COLO829 (cell line): ENCODE results near the gene FMN1.

Source experiments
- DNase-seq: peaks from one replicate; pipeline ENCODE4 v3.0.0; 2012; ENCODE audit warnings: low spot score

The FMN1 gene

DNA sequence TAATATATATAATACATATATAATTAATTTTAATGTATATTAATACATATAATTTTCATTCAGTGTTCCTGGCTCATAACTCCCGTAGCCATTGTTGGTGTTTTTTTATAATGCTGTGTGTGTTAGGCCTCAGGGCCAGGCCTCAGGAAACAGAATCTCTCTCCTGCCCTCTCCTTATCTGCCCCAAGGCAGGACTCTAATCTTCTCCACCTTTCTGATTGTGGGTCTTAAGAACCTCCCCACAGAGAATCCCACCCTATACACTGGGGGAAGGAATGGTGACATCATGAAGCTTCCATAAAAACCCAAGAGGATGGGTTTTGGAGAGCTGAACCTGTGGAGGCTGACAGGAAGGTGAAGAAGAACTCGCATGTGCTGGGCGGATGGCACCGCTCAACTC, 4.0 kb upstream of the FMN1 start:
- DNase-seq = no peak

DNA sequence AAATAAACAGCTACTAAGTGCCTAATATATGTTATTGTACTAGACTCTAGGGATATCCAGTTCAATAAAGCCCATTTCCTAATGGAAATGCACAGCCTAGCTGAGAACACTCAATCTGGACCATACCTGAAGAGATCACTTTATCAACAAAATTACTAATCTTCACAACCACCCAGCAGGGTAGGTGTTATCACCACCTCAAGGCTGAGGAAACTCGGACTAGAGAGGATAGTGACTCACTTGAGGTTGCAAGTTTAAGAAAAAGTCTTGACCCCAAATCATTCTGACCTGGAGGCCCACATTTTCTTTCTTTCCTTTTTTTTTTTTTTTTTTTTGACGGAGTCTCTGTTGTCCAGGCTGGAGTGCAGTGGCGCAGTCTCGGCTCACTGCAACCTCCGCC, 3.1 kb upstream of the FMN1 start:
- no peak for DNase-seq

DNA sequence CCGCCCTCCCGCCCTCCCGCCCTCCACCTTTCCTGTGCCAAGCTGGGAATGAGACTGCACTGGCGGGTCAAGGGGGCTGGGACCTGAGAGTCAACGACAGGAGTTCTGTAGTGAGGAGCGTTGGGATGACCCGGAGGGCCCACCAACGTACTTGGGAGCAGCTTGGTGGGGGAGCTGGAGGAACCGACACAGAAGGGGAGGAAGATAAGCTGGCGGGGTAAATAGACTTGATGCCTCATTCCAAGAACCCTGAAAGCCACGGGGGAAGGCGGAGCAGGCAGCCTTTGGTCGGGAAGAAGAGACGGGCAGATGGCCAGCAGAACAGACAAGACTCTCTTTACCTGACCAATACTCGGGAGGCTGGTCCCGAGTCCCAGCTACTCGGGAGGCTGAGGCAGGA, 277 bp downstream of the FMN1 start:
- no peak for DNase-seq

- no peak for DNase-seq
Observed at GRCh38 chr15:33191591-33191990, 2.9 kb downstream of the FMN1 start.

- no peak for DNase-seq
Observed at GRCh38 chr15:33190539-33190938, 4.0 kb downstream of the FMN1 start.

DNA sequence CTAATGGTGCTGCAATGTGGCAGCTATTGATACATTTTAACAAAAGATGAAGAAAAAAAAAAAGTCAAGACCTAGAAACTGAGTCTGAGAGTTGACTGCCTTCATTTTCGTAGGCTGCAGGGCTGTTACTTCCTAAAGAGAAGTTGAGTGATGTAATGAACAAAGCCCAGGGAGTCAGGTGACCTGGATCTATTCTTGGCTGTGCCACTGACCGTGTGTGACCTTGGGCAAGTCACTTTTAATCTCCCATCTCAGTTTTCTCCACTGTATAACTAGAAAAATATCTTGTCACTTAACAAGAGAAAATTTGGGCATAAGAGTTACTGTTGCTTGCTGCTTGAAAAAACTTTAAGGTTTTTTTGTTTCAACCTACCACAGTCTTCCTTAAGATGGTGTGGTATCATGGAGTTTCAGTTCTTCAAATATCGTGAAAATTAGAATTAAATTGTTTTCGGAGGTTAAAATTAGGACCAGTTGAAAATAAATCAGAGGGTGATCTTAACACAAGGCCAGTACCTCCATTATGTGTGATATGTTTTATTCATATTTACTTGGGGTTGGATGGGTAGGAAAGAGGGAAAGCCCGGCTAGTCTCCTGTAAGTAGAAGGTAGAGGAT, 5.8 kb downstream of the FMN1 start:
- DNase-seq = no peak

- DNase-seq = no peak
Observed at GRCh38 chr15:33188159-33188558, 6.4 kb downstream of the FMN1 start.

DNA sequence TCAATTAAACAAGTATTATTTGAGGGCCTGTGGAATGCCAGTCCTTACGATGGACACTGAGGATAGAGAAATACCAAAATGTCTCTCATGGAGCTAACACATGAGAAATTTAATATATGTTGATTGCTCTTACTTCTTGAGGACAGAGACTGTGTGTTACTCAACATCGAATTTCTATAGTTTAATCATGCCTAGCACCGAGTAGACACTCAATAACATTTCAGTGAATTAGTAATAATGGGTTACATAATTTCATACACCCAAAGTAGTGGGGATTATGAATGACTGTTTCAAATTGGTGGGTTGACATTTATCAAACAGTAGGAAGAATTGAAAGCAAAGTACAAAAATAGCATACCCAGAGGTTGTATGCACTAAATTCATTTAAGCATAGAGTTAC, 11.2 kb downstream of the FMN1 start:
- no peak for DNase-seq

DNA sequence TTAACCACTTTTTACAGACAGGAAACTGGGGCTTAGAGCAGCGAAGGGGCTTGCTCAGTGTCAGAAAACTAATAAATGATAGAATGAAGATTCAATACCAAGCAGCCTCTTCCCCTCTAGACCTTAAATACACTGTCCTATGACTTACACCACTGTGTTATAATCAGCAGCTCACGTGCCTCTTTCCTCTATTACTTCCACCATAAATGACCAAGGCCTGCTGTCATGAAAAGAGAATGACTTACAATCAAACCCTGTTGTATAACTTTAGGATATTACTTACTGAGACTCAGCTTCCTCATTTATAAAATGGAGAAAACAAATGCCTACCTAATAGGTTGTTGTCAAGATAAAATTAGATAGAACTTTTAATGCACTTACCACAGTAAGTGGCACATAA, 11.6 kb downstream of the FMN1 start:
- DNase-seq = no peak

DNA sequence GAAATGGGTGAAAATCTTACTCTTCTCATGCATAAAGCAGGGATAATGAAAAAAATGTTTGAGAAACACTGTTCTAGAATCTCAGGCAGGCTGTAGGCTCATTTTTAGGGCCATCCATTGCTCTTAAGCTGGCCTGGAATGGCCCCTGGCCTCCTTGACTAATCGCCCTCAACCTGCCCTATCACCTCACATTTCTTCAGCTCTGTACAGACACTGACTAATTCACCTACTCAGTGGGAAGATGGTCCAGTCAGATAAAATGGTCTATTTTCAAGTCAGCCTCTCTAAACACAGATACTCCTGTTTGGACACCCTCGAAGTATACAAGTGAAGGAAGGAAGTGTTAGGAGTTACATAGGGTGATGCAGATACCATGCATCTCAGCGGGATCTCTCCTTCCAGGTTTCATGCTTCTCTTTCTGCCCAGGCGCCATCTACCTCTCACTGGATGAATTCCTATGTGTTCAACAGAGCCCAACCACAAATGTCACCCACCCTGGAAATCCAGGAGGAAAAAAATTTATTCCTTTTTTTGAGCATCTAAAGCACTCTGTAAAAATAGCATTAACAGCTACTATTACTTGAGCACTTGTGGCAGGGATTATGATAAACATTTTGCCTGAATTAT, 12.1 kb downstream of the FMN1 start:
- no peak for DNase-seq

DNA sequence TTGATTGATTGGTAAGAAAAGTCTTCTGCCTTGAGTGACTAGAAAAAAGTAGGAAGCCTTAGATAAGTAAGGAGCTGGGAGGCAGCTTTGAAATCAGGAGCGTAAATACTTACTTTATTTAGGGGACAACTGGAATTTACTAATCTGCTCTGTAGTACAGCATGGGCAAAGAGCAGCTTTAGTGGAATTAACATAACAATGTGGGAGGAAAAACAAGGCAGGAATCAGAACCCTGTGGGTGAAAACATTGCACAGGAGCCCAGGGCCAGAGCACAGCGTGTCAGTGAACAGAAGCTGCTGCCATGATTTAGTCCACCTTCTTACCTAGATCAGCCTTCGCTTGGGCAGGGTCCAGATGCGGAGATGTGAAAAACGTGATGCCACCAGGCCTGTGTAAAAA, 14.6 kb downstream of the FMN1 start:
- no peak for DNase-seq

DNA sequence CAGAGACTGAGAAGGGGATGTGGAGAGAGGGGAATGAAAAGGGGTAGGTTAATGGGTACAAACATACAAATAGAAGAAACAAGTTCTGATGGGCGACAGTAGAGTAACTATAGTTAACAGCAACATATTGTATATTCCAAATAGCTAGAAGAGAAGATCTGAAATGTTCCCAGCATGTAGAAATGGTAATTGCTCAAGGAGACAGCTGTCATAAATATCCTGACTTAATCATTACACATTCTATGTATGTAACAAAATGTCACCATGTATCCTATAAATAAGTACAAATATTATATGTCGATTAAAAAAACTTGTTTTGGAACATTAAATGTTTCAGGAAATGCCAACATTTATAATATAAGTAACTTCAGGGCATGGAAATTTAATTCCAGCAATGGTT, 23.3 kb downstream of the FMN1 start:
- no peak for DNase-seq

GRCh38 chr15:33169625-33170024, 24.9 kb downstream of the FMN1 start:
- DNase-seq = no peak

DNA sequence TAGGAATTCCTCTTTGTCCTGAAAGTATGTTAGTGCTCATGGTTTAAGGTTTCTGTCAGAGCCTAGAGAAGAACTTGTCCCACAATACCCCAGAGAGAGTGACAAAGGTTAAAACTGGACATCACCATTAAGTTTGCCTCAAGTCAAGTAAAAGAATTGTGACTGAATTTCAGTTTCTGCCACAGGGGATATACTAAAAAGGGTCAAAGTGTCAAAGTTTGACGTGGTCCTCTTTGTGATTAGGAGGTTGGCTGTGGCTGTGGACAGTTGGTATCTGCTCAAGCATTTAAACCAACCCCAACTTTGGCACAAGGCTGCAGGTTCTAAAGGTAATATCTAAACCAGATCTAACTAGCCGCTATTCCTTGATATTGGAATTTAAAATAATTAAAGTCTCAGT, 26.1 kb downstream of the FMN1 start:
- no peak for DNase-seq

- DNase-seq = no peak
Observed at GRCh38 chr15:33163816-33164215, 30.7 kb downstream of the FMN1 start.

GRCh38 chr15:33161209-33161608, 33.3 kb downstream of the FMN1 start:
- no peak for DNase-seq

DNA sequence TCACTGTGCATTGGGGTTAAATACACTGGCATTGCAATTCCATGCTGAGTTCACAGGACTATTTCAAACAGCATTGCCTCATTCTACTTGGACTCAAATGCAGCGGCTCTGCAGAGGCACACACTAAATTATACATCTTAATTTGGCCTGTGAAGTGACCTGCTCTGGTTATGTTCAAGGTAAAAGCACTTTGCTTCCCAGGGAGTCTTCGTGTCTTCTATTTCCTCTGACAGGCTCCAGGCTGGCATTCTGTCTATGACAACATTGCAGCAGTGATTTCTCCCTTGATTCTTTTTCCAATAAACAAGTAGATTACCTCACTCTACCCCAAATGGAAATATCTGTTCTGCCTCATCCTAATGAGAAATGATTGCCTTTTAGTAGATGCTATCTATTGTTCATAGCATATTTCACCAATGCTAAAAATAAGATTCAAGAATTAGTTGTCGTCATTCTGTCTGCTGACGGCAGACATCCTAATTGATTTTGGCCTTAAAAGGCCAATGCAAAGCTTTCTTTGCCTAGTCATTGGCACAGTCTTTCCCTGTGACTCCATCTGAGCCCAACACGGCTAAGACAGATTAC, 33.8 kb downstream of the FMN1 start:
- no peak for DNase-seq

- DNase-seq = no peak
Observed at GRCh38 chr15:33159726-33160453, 34.6 kb downstream of the FMN1 start.

- no peak for DNase-seq
Observed at GRCh38 chr15:33158366-33158765, 36.1 kb downstream of the FMN1 start.

- no peak for DNase-seq
Observed at GRCh38 chr15:33157371-33158037, 37.0 kb downstream of the FMN1 start.

DNA sequence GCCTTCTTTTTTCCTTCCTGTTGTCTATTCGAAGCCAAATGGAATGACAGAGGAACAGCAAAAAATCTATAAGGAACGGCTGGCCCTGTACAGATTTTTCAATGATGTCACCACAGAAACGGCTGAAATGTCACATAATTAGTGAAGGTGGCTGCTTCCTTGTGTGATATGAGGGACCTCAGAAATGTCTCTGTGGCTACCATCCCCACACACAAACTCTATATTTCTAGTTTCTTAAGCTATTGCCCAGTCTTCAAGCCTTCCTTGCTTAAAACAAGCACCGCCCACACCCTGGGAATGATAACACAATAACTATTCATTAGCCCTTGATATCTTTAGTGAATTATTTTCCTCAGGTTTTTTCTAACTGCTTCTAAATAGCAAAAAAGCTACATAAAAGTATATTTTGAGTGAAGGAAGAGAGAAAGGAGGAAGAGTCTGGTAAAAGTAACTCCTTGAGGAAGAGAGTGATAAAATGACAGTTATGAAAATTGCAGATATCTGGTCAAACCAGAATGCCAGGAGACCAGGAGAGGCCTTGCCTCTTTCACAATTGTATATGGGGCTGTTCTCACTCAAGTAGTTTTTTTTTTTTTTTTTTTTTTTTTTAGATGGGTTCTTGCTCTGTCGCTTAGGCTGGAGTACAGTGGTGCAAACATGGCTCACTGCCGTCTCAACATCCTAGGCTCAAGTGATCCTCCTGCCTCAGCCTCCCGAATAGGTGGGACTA, 38.7 kb downstream of the FMN1 start:
- DNase-seq = no peak
